Esophagus (tissue), 2 donors: ENCODE measurements around the gene SUN1. TPM values are rescaled to one million over a fixed set of nuclear protein-coding genes. Genes with fewer than 3 reads are reported as not detected.
"Not testable (repeated sequence)": the region's sequence is repeated elsewhere in the genome, so short reads cannot be mapped to it uniquely, and the experiment has no call there.

Experiments used
- H3K27ac ChIP-seq, 2 donors: one replicate each; pipeline ENCODE4 v1.5.1; 2013; ENCODE audit warnings: low read depth in 2 of 2, mild to moderate bottlenecking in 2 of 2, inconsistent platforms in 1 of 2, low read length in 1 of 2, moderate library complexity in 1 of 2
- H3K27me3 ChIP-seq, 2 donors: one replicate each; pipeline ENCODE4 v1.6.1; 2013; ENCODE audit warnings: low read length in 2 of 2, control low read depth in 1 of 2, mild to moderate bottlenecking in 1 of 2; ENCODE audit not compliant: insufficient read depth in 2 of 2, control insufficient read depth in 1 of 2
- H3K36me3 ChIP-seq, 2 donors: one replicate each; pipeline ENCODE4 v1.6.1; 2013; ENCODE audit warnings: low read length in 1 of 2; ENCODE audit not compliant: control insufficient read depth in 2 of 2, insufficient read depth in 2 of 2
- H3K4me1 ChIP-seq, 2 donors: one replicate each; pipeline ENCODE4 v1.6.1; 2013; ENCODE audit warnings: low read length in 1 of 2; ENCODE audit not compliant: control insufficient read depth in 2 of 2, insufficient read depth in 2 of 2
- H3K4me3 ChIP-seq, 2 donors: one replicate each; pipeline ENCODE4 v1.5.1; 2013; ENCODE audit warnings: low read length in 2 of 2, mild to moderate bottlenecking in 2 of 2, low read depth in 1 of 2, moderate library complexity in 1 of 2
- H3K9me3 ChIP-seq, 2 donors: one replicate each; pipeline ENCODE4 v1.6.1; 2013; ENCODE audit warnings: mild to moderate bottlenecking in 2 of 2, low read depth in 1 of 2, low read length in 1 of 2, moderate library complexity in 1 of 2; ENCODE audit not compliant: control insufficient read depth in 2 of 2, insufficient read depth in 1 of 2
- WGBS, 2 donors: extraction: QIAGEN DNeasy Blood & Tissue Kit; methylation state at CpG; one replicate each; pipeline ENCODE4 v1.1.7; 2013; 5-methylcytosine and 5-hydroxymethylcytosine counted together
- polyA plus RNA-seq, 2 donors: library from polyadenylated mRNA; stranded (reverse); fragments of 200-250 nt; gene quantifications; one replicate each; pipeline ENCODE4 v1.2.3, GENCODE V29; 2013
- donor health status: healthy with polysubstance abuse.
- donor health status: Bipolar disorder and iron deficiency.

Gene SUN1
- polyA plus RNA-seq, 2 donors = 54.7 to 91.6 TPM

DNA sequence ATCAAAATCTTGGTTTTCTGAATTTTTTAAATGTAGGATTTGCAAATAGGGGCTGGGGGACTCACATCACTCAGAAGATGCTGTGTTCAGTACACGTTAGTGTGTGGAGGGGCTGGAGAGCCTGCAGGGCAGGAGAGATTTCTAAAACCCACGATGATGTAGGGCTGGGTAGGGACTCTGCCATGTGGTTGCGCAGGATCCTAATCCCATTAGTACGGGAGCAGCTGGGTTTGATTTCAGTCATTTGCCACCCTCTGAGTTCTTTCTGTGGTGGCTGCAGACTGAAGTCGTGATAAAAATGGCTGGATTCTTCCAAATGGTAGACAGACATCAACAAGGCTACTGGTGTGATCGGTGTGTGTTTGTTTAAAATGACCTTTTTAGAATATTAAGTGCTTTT is 29.9 kb downstream of the SUN1 start:
- WGBS, 2 donors = 89% methylated on average over 6 of the region's 6 CpGs
- peaks cover 19 to 48% of the 10 kb centered on the region in 2 donors for H3K36me3 ChIP-seq
- no peaks in the 10 kb centered on the region for H3K9me3 ChIP-seq
- H3K27me3 ChIP-seq = no peaks in the 10 kb centered on the region
- H3K4me1 ChIP-seq = peaks cover 1 to 2% of the 10 kb centered on the region in 2 donors
- no peak overlapping the region for H3K27ac ChIP-seq
- H3K4me3 ChIP-seq = no peak overlapping the region

DNA sequence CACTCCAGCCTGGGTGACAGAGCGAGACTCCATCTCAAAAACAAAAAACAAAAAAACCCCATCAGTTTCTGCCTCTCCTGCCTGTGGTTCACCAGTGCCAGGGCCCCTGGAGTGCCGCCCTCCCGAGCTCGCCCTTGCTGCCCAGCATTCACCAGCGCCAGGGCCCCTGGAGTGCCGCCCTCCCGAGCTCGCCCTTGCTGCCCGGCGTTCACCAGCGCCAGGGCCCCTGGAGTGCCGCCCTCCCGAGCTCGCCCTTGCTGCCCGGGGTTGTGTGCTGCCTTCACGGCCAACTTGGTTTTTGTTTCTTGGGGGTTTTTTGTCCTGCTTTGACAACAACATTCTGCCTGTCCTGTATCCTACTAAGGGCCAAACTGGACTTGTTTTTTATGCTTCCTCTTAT is 30.8 kb downstream of the SUN1 start:
- WGBS, 2 donors = 89 to 94% methylated on average over 16 of the region's 16 CpGs
- Histone ChIP-seq H3K27me3 (no peaks in the 10 kb centered on the region), H3K4me3 (no peak overlapping the region), H3K4me1 (peaks cover 9 to 12% of the 10 kb centered on the region in 2 donors), H3K9me3 (no peaks in the 10 kb centered on the region), H3K36me3 (peaks cover 13 to 53% of the 10 kb centered on the region in 2 donors), H3K27ac (no peak overlapping the region)

GRCh38 chr7:865921-866320 is 33.6 kb downstream of the SUN1 start:
- Histone ChIP-seq H3K9me3 (no peaks in the 10 kb centered on the region), H3K36me3 (peaks cover 12 to 44% of the 10 kb centered on the region in 2 donors), H3K4me1 (peaks cover 10 to 14% of the 10 kb centered on the region in 2 donors), H3K27me3 (no peaks in the 10 kb centered on the region), H3K27ac (peak overlapping the region in 1 of 2 donors; percentile 72), H3K4me3 (no peak overlapping the region)
- 95% methylated on average over 25 of the region's 25 CpGs for WGBS, 2 donors

- H3K9me3 ChIP-seq = no peaks in the 10 kb centered on the region
- H3K36me3 ChIP-seq = peaks cover 5 to 37% of the 10 kb centered on the region in 2 donors
- peak overlapping the region; percentile 91 to 93 for H3K27ac ChIP-seq
- H3K4me3 ChIP-seq = no peak overlapping the region
- 36 to 57% methylated on average over 18 of the region's 18 CpGs for WGBS, 2 donors
- peaks cover 10 to 14% of the 10 kb centered on the region in 2 donors for H3K4me1 ChIP-seq
- no peaks in the 10 kb centered on the region for H3K27me3 ChIP-seq
Measured at GRCh38 chr7:867001-867405, 34.7 kb downstream of the SUN1 start.

- H3K27ac ChIP-seq = peak overlapping the region; percentile 91 to 93
- no peaks in the 10 kb centered on the region for H3K9me3 ChIP-seq
- no peak overlapping the region for H3K4me3 ChIP-seq
- H3K4me1 ChIP-seq = peaks cover 10 to 14% of the 10 kb centered on the region in 2 donors
- peaks cover 5 to 40% of the 10 kb centered on the region in 2 donors for H3K36me3 ChIP-seq
- WGBS, 2 donors = 45 to 51% methylated on average over 22 of the region's 22 CpGs
- no peaks in the 10 kb centered on the region for H3K27me3 ChIP-seq
Measured at GRCh38 chr7:867406-868188, 35.3 kb downstream of the SUN1 start.

GRCh38 chr7:868189-868486 is 35.9 kb downstream of the SUN1 start:
- Histone ChIP-seq H3K27ac (peak overlapping the region; percentile 91 to 93), H3K4me3 (no peak overlapping the region), H3K9me3 (no peaks in the 10 kb centered on the region), H3K27me3 (no peaks in the 10 kb centered on the region), H3K36me3 (peaks cover 5 to 40% of the 10 kb centered on the region in 2 donors), H3K4me1 (peaks cover 10 to 14% of the 10 kb centered on the region in 2 donors)
- WGBS, 2 donors = 87% methylated on average over 17 of the region's 17 CpGs

DNA sequence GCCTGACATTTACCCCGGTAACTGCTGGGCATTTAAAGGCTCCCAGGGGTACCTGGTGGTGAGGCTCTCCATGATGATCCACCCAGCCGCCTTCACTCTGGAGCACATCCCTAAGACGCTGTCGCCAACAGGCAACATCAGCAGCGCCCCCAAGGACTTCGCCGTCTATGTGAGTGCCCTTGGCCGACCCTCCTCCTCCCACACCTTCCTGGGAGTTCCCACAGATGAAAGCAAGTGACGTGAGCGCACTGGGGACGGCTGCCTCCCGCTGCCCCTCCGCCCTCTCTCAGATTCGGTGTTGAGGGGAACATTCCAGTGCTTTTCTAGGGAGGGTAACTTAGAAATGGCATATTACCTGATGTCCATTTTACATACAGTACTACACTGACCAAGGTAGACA is 37.1 kb downstream of the SUN1 start:
- Histone ChIP-seq H3K36me3 (peaks cover 5 to 35% of the 10 kb centered on the region in 2 donors), H3K27me3 (no peaks in the 10 kb centered on the region), H3K4me3 (no peak overlapping the region), H3K9me3 (no peaks in the 10 kb centered on the region), H3K4me1 (peaks cover 10 to 14% of the 10 kb centered on the region in 2 donors), H3K27ac (peak overlapping the region in 1 of 2 donors; percentile 74)
- WGBS, 2 donors = 83 to 89% methylated on average over 14 of the region's 14 CpGs

DNA sequence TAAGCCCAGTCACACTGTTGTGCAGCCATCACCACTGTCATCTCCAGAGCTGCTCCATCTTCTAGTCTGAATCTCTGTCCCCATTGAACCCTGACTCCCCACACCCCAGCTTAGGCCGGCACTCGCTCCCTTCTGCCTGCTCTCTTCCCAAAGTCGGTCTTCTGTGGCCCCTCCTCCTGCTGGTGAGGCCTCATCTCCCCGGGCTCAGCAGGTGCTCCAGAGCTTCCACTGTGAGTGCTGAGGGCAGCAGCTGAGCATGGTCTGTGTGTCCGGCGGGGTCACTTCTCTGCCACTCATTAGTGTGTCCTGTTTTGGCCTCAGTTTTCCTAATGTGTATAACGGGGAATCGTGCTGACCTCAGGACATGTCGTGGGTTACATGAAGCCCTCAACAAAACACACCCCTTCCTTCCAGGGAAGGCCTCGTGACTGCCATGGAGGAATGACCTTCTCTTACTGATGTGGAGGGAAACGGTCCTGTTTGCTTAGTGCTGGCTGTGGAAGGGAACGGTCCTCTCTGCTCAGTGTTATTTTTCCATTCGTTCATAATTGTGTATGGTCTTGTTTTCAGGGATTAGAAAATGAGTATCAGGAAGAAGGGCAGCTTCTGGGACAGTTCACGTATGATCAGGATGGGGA is 39.7 kb downstream of the SUN1 start:
- H3K36me3 ChIP-seq = peaks cover 5 to 24% of the 10 kb centered on the region in 2 donors
- no peaks in the 10 kb centered on the region for H3K27me3 ChIP-seq
- no peaks in the 10 kb centered on the region for H3K9me3 ChIP-seq
- peak overlapping the region in 1 of 2 donors; percentile 43 for H3K27ac ChIP-seq
- no peak overlapping the region for H3K4me3 ChIP-seq
- H3K4me1 ChIP-seq = peaks cover 10 to 17% of the 10 kb centered on the region in 2 donors
- WGBS, 2 donors = 79 to 82% methylated on average over 14 of the region's 14 CpGs

GRCh38 chr7:872685-873084 is 40.4 kb downstream of the SUN1 start:
- Histone ChIP-seq H3K36me3 (peaks cover 5 to 20% of the 10 kb centered on the region in 2 donors), H3K27ac (peak overlapping the region in 1 of 2 donors; percentile 43)
- WGBS, 2 donors = 89 to 90% methylated on average over 19 of the region's 19 CpGs
- H3K4me1 ChIP-seq, H3K4me3 ChIP-seq, H3K9me3 ChIP-seq, H3K27me3 ChIP-seq: not testable (repeated sequence)
